HG02798 (cell line): ENCODE measurements around the gene MCF2L.

Experiments
- ATAC-seq: cut with Tn5 transposase; IDR thresholded peaks from one replicate; pipeline ENCODE4 v1.9.1; 2021; ENCODE audit warnings: mild to moderate bottlenecking; ENCODE audit not compliant: unreplicated experiment, poor library complexity

The MCF2L gene

GRCh38 chr13:112992931-112993680 lies 24.1 kb downstream of the MCF2L start:
- no peak for ATAC-seq

- no peak for ATAC-seq
These were observed 25.2 kb downstream of the MCF2L start for GRCh38 chr13:112994084-112994780.

- ATAC-seq, result no peak
These were observed 25.9 kb downstream of the MCF2L start for GRCh38 chr13:112994781-112995355.

- ATAC-seq, result no peak
These were observed 26.6 kb downstream of the MCF2L start for GRCh38 chr13:112995395-112996191.

- no peak for ATAC-seq
These were observed 27.7 kb downstream of the MCF2L start for GRCh38 chr13:112996671-112997091.

GRCh38 chr13:112997188-112998130 lies 28.4 kb downstream of the MCF2L start:
- no peak for ATAC-seq

GRCh38 chr13:112998521-112999280 lies 29.7 kb downstream of the MCF2L start:
- ATAC-seq, result no peak

- no peak for ATAC-seq
These were observed 30.6 kb downstream of the MCF2L start for GRCh38 chr13:112999414-113000177.

GRCh38 chr13:113000575-113000974 lies 31.6 kb downstream of the MCF2L start:
- ATAC-seq, result no peak

GRCh38 chr13:113001241-113002140 lies 32.5 kb downstream of the MCF2L start:
- ATAC-seq, result no peak

- ATAC-seq, result no peak
These were observed 33.3 kb downstream of the MCF2L start for GRCh38 chr13:113002206-113002912.

GRCh38 chr13:113002913-113003290 lies 33.9 kb downstream of the MCF2L start:
- no peak for ATAC-seq

GRCh38 chr13:113004126-113004525 lies 35.1 kb downstream of the MCF2L start:
- ATAC-seq, result no peak

- ATAC-seq, result no peak
These were observed 36.3 kb downstream of the MCF2L start for GRCh38 chr13:113005076-113005865.

GRCh38 chr13:113005997-113006396 lies 37.0 kb downstream of the MCF2L start:
- ATAC-seq, result no peak

GRCh38 chr13:113006660-113007059 lies 37.6 kb downstream of the MCF2L start:
- no peak for ATAC-seq
